H9 (cell line): ENCODE results near the gene ILF3. TPM values are rescaled to one million over a fixed set of nuclear protein-coding genes. Genes with fewer than 3 reads are reported as not detected.

Experiments
- DNase-seq: peaks from one replicate; pipeline ENCODE4 v3.0.0-alpha.2; 2017
- H2AFZ ChIP-seq: one replicate; pipeline ENCODE4 v1.6.1; 2013; ENCODE audit warnings: mild to moderate bottlenecking, low read length, control low read depth, moderate library complexity
- H2AK5ac ChIP-seq: 2 replicates; pipeline ENCODE4 v1.6.1; 2013; ENCODE audit warnings: low read length, control low read depth, mixed read lengths; ENCODE audit not compliant: insufficient read length
- H2BK120ac ChIP-seq: one replicate; pipeline ENCODE4 v1.6.1; 2013; ENCODE audit warnings: low read depth, mild to moderate bottlenecking, low read length, control low read depth, inconsistent platforms; ENCODE audit not compliant: poor library complexity, severe bottlenecking
- H2BK12ac ChIP-seq: 2 replicates; pipeline ENCODE4 v1.6.1; 2013; ENCODE audit warnings: low read length, control low read depth, mixed read lengths, low read depth; ENCODE audit not compliant: insufficient read length
- H2BK15ac ChIP-seq: 2 replicates; pipeline ENCODE4 v1.6.1; 2013; ENCODE audit warnings: low read depth, low read length, control low read depth
- H2BK20ac ChIP-seq: one replicate; pipeline ENCODE4 v1.6.1; 2013; ENCODE audit warnings: low read depth, mild to moderate bottlenecking, low read length, control low read depth, inconsistent platforms; ENCODE audit not compliant: poor library complexity, severe bottlenecking
- H2BK5ac ChIP-seq: 2 replicates; pipeline ENCODE4 v1.6.1; 2013; ENCODE audit warnings: low read length, control low read depth, mixed read lengths; ENCODE audit not compliant: insufficient read length
- H3K14ac ChIP-seq: 2 replicates; pipeline ENCODE4 v1.6.1; 2013; ENCODE audit warnings: low read length, control low read depth; ENCODE audit not compliant: insufficient read depth
- H3K18ac ChIP-seq: 2 replicates; pipeline ENCODE4 v1.6.1; 2013; ENCODE audit warnings: low read depth, mild to moderate bottlenecking, mixed read lengths, low read length, control low read depth; ENCODE audit not compliant: insufficient read length
- H3K23ac ChIP-seq: 2 replicates; pipeline ENCODE4 v1.6.1; 2013; ENCODE audit warnings: low read length, control low read depth, mixed read lengths, low read depth; ENCODE audit not compliant: insufficient read length
- H3K23me2 ChIP-seq: 2 replicates; pipeline ENCODE4 v1.6.1; 2013; ENCODE audit warnings: low read depth, mild to moderate bottlenecking, mixed read lengths, low read length, control low read depth; ENCODE audit not compliant: insufficient read length, poor library complexity, severe bottlenecking
- H3K27ac ChIP-seq: 2 replicates; pipeline ENCODE4 v1.5.1; 2013; ENCODE audit warnings: low read length, control low read depth, mixed read lengths, low read depth; ENCODE audit not compliant: insufficient read length
- H3K27me3 ChIP-seq: 2 replicates; pipeline ENCODE4 v1.6.1; 2013; ENCODE audit warnings: low read length, control low read depth, inconsistent platforms; ENCODE audit not compliant: insufficient read depth
- H3K4ac ChIP-seq: 2 replicates; pipeline ENCODE4 v1.6.1; 2013; ENCODE audit warnings: low read depth, mild to moderate bottlenecking, control low read depth, inconsistent platforms, low read length, moderate library complexity
- H3K4me1 ChIP-seq: 2 replicates; pipeline ENCODE4 v1.6.1; 2013; ENCODE audit warnings: low read length, control low read depth, inconsistent platforms; ENCODE audit not compliant: insufficient read depth
- H3K4me2 ChIP-seq: 2 replicates; pipeline ENCODE4 v1.6.1; 2013; ENCODE audit warnings: low read length, control low read depth, mixed read lengths; ENCODE audit not compliant: insufficient read length, insufficient read depth
- H3K56ac ChIP-seq: 2 replicates; pipeline ENCODE4 v1.6.1; 2013; ENCODE audit warnings: low read depth, mild to moderate bottlenecking, mixed read lengths, low read length, control low read depth; ENCODE audit not compliant: insufficient read length
- H3K79me1 ChIP-seq: 2 replicates; pipeline ENCODE4 v1.6.1; 2013; ENCODE audit warnings: low read depth, mild to moderate bottlenecking, moderate library complexity, low read length, control low read depth, inconsistent platforms; ENCODE audit not compliant: insufficient read depth, poor library complexity, severe bottlenecking
- H3K79me2 ChIP-seq: 2 replicates; pipeline ENCODE4 v1.6.1; 2013; ENCODE audit warnings: low read length, control low read depth, inconsistent platforms; ENCODE audit not compliant: insufficient read depth
- H3K9ac ChIP-seq: 2 replicates; pipeline ENCODE4 v1.6.1; 2013; ENCODE audit warnings: low read length, control low read depth, mixed read lengths; ENCODE audit not compliant: insufficient read length; ENCODE audit errors: extremely low read depth
- H3K9me3 ChIP-seq: one replicate; pipeline ENCODE4 v1.6.1; 2013; ENCODE audit warnings: low read depth, low read length, inconsistent platforms; ENCODE audit not compliant: control insufficient read depth
- H3T11ph ChIP-seq: one replicate; pipeline ENCODE4 v1.6.1; 2013; ENCODE audit warnings: mild to moderate bottlenecking, low read length, control low read depth, inconsistent platforms
- H4K20me1 ChIP-seq: one replicate; pipeline ENCODE4 v1.6.1; 2013; ENCODE audit not compliant: control insufficient read depth, insufficient read length, insufficient read depth
- H4K5ac ChIP-seq: 2 replicates; pipeline ENCODE4 v1.6.1; 2013; ENCODE audit warnings: low read depth, mild to moderate bottlenecking, mixed read lengths, low read length, control low read depth; ENCODE audit not compliant: insufficient read length
- H4K8ac ChIP-seq: replicated peaks from 2 replicates; pipeline ENCODE4 v1.6.1; 2013; ENCODE audit warnings: low read length, control low read depth, mixed read lengths, low read depth; ENCODE audit not compliant: insufficient read length
- H4K91ac ChIP-seq: 2 replicates; pipeline ENCODE4 v1.6.1; 2013; ENCODE audit warnings: low read depth, mild to moderate bottlenecking, moderate library complexity, mixed read lengths, low read length, control low read depth; ENCODE audit not compliant: insufficient read length
- H3K27ac Mint-ChIP-seq, 3 experiments: 2 replicates in 2 of 3; 3 replicates in 1 of 3; pipeline ENCODE4 v1.8.0; 2020 to 2021; ENCODE audit warnings: mixed read lengths in 3 of 3, mild to moderate bottlenecking in 1 of 3, moderate library complexity in 1 of 3
- H3K27me3 Mint-ChIP-seq: 2 replicates; pipeline ENCODE4 v1.8.0; 2021; ENCODE audit warnings: low read depth, mild to moderate bottlenecking, moderate library complexity, mixed read lengths
- H3K36me3 Mint-ChIP-seq, 3 experiments: 2 replicates in 2 of 3; 3 replicates in 1 of 3; pipeline ENCODE4 v1.8.0; 2020 to 2021; ENCODE audit warnings: low read depth in 3 of 3, mixed read lengths in 3 of 3; ENCODE audit not compliant: insufficient read depth in 1 of 3
- H3K4me1 Mint-ChIP-seq, 2 experiments: 2 replicates each; pipeline ENCODE4 v1.8.0; 2020; ENCODE audit warnings: mixed read lengths in 2 of 2
- H3K4me3 Mint-ChIP-seq, 2 experiments: 2 replicates in 1 of 2; 3 replicates in 1 of 2; pipeline ENCODE4 v1.8.0; 2020 to 2021; ENCODE audit warnings: mild to moderate bottlenecking in 2 of 2, mixed read lengths in 2 of 2, moderate library complexity in 1 of 2
- H3K9me3 Mint-ChIP-seq, 2 experiments: 2 replicates in 1 of 2; 3 replicates in 1 of 2; pipeline ENCODE4 v1.8.0; 2020; ENCODE audit warnings: mild to moderate bottlenecking in 2 of 2, mixed read lengths in 2 of 2, moderate library complexity in 1 of 2
- WGBS: extraction: QIAGEN DNeasy Blood & Tissue Kit; methylation state at CpG from one replicate; pipeline ENCODE4 v1.1.7; 2013; ENCODE audit warnings: missing lambda C conversion rate, low lambda C conversion rate, mixed read lengths; ENCODE audit not compliant: insufficient read length; ENCODE audit errors: extremely low coverage; 5-methylcytosine and 5-hydroxymethylcytosine counted together
- total RNA-seq: library from RNA; stranded (reverse); gene quantifications from 2 replicates; pipeline ENCODE4 v1.2.1, GENCODE V29; 2021
- TF ChIP-seq, protein P1 (sequence below): fragments of 200-600 bp; sonication (generic); conservative IDR thresholded peaks from 3 replicates; pipeline ENCODE4 v1.8.0; 2021; ENCODE audit warnings: antibody characterized with exemption, mild to moderate bottlenecking

Gene ILF3
- total RNA-seq, 1 experiment from 2014 or later: 841 TPM

DNA sequence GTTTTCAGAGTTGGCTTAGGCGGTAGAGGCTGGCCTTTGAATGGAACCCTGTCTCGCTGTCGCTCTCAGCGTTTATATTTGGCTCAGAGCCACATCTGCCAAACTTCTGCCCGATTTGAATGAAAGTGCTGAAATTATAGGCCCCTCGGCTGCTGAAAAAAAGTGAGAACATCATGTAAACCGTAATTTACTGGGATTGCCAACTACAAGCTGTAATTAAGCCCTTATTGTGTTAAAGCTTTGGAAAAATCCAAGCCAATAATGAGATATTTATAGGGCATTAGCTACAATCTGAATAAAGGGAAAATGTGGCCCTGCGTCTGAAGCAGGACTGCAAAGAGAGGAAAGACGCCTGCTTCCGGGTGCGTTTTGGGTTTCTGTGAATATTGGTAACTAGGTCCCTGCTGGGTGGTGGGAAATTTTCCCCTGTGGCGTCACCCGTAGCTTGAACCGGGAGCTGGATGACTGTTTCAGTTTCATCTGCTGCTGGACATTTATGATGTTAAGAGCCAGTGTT, 73.6 kb downstream of the ILF3 start:
- H3K23ac ChIP-seq: no peak overlapping the region
- peaks cover 10% of the 10 kb centered on the region for H3K79me1 ChIP-seq
- H4K5ac ChIP-seq: no peak overlapping the region
- no peak overlapping the region for H2AFZ ChIP-seq
- no peak overlapping the region for H3K27ac ChIP-seq
- no peaks in the 10 kb centered on the region for H3K9me3 Mint-ChIP-seq
- H3K27me3 Mint-ChIP-seq: no peaks in the 10 kb centered on the region
- H3K4me3 Mint-ChIP-seq: no peak overlapping the region
- no peak overlapping the region for H3K56ac ChIP-seq
- peaks cover 6 to 14% (median 7%) of the 10 kb centered on the region in 3 experiments; a peak in 5 of 7 replicates for H3K36me3 Mint-ChIP-seq
- no peak overlapping the region for H4K8ac ChIP-seq
- no CpG with 5 or more reads among the region's 14 CpGs for WGBS
- no peak overlapping the region for H3T11ph ChIP-seq
- H4K20me1 ChIP-seq: no peaks in the 10 kb centered on the region
- no peak overlapping the region for H3K4me2 ChIP-seq
- H3K79me2 ChIP-seq: peaks cover 20% of the 10 kb centered on the region; the same call in 1 of the 2 replicates
- no peaks in the 10 kb centered on the region for H3K9me3 ChIP-seq
- no peak overlapping the region for H2BK20ac ChIP-seq
- H4K91ac ChIP-seq: no peak overlapping the region
- DNase-seq: no peak
- H2BK120ac ChIP-seq: no peak overlapping the region
- TF ChIP-seq, protein P1, sequence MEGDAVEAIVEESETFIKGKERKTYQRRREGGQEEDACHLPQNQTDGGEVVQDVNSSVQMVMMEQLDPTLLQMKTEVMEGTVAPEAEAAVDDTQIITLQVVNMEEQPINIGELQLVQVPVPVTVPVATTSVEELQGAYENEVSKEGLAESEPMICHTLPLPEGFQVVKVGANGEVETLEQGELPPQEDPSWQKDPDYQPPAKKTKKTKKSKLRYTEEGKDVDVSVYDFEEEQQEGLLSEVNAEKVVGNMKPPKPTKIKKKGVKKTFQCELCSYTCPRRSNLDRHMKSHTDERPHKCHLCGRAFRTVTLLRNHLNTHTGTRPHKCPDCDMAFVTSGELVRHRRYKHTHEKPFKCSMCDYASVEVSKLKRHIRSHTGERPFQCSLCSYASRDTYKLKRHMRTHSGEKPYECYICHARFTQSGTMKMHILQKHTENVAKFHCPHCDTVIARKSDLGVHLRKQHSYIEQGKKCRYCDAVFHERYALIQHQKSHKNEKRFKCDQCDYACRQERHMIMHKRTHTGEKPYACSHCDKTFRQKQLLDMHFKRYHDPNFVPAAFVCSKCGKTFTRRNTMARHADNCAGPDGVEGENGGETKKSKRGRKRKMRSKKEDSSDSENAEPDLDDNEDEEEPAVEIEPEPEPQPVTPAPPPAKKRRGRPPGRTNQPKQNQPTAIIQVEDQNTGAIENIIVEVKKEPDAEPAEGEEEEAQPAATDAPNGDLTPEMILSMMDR: no peak
- no peaks in the 10 kb centered on the region for H3K27me3 ChIP-seq
- no peak overlapping the region for H3K18ac ChIP-seq
- no peak overlapping the region for H3K9ac ChIP-seq
- H3K27ac Mint-ChIP-seq: peak overlapping the region in 2 of 3 experiments; percentile 59 to 65; a peak in 2 of 7 replicates
- peaks cover 0 to 3% of the 10 kb centered on the region in 2 experiments; a peak in 2 of 4 replicates for H3K4me1 Mint-ChIP-seq
- no peak overlapping the region for H2AK5ac ChIP-seq
- no peak overlapping the region for H3K14ac ChIP-seq
- no peak overlapping the region for H3K4ac ChIP-seq
- H2BK12ac ChIP-seq: no peak overlapping the region
- H2BK5ac ChIP-seq: no peak overlapping the region
- no peaks in the 10 kb centered on the region for H3K4me1 ChIP-seq
- no peak overlapping the region for H2BK15ac ChIP-seq
- no peaks in the 10 kb centered on the region for H3K23me2 ChIP-seq
